HTR-8/SVneo (cell line): ENCODE results near the gene CADM1.

ENCODE experiments used
- DNase-seq: peaks from one replicate; pipeline ENCODE4 v3.0.0; 2011; ENCODE audit warnings: low spot score, mixed read lengths; ENCODE audit not compliant: insufficient read length
- FAIRE-seq: peaks from 2 replicates; lab custom pipeline; 2011; peaks lifted over from hg19 to GRCh38; lab: Jason Lieb, UNC

The CADM1 gene

DNA sequence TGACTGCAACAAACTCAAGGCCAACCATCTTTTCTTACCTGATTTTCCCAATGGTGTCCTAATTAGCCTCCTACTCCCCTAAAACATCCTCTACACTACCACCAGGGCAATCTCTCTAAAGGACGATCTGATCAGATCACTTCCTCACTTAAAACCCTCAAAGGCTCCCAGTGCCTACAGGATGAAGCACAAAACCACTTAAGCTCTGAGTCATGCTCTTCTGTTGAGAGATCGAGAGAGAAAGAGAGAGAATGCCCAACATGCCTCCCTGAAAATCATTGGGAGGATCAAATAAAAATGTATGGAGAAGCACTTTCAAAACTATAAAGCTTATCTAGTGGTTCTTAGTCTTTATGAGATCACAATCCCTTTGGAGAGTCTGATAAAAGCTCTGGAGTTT lies 171.1 kb downstream of the CADM1 start:
- DNase-seq, result no peak
- FAIRE-seq, result no peak

DNA sequence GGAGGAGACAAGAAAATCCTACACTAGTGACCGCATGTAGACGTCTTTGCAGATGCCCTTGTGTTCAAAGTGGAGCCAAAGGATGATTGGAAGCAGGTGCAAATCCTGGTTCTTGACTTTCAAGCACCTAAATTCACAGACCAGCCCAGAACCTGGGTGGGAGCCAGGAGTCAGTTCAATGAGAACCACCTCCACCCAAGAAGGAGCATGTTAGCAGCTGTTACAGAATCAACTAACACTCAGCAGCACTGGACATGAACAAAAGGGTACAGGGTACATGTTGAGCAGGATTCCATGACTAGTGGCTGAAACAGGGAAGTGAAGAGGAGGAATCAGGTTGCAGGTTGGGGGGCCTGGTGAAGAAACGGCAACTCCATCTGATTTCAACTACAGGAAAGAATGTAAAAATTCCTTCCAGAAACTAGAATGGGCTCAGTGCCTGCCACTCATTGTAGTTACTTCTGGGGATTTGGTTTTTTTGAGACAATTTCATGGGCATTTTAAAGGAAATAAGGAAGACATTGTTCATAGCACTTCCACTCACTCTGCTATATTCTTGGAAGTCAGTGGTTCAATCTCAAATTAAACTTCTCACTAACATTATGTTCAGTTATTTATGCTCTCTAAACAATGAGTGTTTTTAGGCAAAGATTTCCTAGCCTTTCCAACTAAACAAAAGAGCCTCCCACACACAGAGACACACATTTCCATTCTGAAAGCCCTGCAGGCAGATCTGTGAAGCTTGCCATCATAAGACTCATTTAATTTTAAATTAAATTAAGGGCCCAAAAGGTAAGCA lies 173.3 kb downstream of the CADM1 start:
- FAIRE-seq (no peak), DNase-seq (no peak)

DNA sequence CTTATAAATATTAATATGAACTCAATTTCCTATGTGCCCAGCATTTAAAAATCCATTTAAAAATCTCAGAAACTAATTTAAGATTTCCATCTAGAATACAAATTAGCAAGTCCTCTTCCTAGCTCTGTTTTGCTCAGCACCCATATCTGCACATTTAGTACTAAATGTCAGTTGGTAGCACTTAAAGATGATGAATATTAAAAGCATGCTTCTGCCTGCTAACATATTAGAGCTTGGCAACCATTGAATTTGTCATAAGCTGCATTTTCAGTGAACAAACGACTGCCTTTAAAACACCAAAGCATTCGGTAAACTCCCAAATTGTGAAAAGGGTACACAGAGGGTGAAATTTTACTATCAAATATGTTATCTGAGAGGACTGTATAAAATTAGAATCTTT lies 177.7 kb downstream of the CADM1 start:
- DNase-seq (no peak), FAIRE-seq (no peak)

DNA sequence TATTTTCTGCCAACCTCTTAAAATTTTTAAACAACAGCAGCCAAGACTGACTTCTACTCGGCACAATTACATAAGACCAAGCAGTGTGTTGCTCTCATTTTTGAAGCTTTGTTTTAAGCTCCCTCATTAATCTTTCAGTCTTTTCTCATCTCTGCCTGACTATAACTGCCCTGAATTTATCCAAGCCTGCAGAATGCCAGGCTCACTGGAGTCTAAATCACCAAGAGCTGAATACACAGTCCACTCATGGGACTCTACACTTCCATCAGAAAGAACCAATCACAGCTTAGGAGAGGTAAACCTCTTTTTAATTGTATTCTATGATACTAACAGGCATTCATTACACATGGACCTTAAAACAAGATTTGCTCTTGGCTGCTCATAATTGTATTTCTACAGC lies 178.7 kb downstream of the CADM1 start:
- DNase-seq (no peak), FAIRE-seq (no peak)

DNA sequence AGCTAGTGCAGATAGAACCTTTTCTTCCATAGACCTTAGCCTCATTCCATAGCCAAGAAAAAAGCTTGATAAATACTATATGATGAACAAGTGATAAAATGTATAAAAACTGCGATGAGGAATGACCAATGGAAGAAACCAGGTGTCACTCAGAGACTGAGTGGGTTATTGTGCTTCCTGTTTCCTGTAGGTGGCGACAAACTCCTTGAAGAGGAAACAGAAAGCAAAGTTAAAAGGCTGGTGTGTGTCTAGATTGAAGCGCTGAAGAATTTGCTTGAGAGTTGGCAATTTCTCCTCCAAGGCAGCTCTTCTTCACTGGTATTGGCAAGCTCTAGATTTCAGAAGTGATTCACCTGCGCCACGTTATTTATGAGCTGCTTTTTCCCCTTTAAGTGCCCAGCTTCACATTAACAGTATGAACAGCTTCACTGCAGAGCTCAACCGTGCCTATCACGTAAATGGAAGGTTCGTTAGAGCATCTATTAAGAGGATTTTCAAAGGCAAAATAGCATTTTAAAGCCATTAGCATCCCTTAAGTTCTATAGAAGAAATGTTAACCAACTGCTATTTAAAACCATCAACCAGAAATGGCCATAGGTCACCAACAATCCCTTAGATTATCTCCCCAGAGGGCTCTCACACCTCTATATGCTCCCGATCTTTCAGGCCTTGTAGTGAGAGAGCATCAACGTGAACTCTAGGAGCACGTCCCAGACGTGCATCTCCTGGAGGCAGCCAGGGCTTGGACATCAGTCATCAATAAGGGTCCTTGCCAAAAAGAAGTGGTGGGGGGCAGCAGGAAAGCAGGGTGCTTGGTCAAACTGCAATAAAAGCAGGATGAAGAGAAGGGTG lies 179.4 kb downstream of the CADM1 start:
- peak; percentile 41 for DNase-seq
- FAIRE-seq, result no peak

DNA sequence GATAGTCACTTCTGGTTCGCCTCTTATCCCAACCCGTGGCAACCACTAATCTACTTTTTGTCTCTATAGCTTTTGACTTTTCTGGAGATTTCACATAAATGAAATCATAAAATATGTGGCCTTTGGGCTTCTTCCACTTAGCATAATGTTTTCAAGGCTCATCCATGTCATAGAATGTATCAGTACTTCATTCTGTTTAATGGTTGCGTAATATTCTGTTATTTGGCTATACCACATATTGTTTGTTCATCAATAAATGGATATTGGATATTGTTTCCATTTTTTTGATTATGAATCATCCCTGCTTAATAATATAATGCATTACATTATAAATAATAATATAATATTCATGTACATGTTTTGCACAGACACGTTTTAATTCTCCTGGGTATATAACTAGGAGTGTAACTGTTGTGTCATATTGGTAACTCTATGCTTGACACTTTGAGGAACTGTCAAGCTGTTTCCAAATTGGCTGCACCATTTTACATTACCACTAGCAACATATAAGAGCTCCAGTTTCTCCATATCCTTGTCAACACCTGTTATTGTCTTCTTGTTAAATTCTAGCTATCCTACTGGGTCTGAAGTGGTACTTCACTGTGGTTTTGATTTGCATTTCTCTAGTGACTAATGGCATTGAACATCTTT lies 181.5 kb downstream of the CADM1 start:
- DNase-seq (no peak), FAIRE-seq (no peak)

DNA sequence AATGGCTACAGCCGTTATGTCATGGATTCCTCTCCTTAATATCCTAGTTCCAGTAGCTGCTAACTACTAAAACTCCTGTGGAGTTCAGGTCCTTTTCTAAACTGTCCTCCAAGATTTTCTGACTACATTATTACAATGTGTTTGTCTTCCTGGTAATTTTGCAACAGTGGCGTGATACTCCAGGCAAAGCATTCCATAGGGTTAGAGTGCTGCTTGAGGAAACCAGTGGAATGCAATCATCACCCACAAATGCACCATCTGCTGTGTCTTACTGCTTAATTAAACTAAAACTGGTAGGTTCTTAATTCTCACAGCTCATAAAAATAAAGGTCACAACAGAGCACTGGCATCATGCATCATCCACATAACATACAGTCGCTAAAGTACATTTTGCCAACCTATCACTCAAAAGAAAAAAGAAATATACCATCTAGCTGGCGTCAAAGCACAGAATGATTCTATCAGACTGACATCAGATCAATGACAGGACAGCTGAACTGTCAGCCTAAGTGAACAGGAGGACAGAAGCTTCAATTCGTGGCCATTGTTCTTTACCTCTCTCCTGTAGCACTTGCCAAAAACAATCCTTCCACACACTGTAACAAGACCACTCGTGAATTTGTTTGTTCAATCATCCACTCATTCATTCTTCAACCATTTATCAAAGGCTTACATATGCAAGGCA lies 182.5 kb downstream of the CADM1 start:
- no peak for FAIRE-seq
- no peak for DNase-seq

DNA sequence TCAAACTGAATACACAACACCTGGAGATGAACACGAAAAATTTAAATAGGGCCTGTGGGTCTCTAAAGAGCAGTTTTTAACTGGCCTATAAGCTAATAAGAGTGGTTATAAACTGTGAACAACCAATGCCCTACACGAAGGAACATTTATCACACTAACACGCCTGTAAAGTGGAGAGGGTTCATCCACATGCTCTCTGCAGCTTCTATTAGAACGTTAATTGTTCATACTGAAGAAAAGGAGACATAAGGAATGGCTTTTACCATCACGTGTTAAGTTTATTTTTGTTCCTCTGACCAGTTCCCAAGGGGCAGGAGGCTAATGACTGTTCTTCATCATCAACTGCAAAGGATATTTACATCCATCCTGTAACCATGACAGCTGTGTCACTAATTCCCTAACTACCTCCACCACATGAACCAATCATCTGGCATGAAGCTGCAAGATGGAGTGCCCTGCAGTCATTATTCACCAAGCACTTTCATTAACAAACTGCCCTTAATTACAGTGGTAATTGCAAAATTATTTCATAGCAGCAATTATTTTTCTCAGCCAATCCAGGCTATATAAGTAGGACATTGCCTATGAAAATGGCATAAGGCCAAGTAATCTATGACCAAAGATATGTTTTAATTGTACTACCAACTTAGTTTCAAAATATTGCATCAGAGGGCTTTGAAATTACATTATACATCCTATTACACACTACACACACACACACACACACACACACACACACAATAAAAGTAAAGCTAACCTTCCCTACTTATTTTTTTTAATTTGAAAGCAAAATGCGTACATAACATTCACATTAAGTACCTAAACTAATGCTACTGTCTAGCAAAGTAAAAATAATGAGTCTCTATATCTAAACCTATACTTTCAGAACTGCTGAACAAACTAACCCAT lies 186.7 kb downstream of the CADM1 start:
- DNase-seq (no peak), FAIRE-seq (no peak)

DNA sequence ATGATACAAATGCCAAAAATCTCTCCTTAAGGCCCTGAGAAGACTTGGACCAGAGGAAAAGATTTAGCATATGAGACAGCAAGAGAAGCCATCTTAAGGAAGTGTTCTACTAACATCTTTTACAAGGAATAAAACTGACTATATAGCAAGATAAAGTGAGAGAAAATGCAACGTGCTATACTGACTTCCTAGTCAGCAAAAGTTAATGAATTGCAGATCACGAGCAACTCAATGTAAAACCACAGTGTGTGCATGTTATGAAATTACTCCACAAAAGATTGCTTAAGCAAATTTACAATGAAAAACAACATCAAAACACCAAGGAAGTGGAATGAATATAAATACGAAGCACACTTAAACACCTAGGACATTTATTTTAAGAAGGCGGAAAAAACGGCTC lies 187.5 kb downstream of the CADM1 start:
- DNase-seq (no peak), FAIRE-seq (no peak)

DNA sequence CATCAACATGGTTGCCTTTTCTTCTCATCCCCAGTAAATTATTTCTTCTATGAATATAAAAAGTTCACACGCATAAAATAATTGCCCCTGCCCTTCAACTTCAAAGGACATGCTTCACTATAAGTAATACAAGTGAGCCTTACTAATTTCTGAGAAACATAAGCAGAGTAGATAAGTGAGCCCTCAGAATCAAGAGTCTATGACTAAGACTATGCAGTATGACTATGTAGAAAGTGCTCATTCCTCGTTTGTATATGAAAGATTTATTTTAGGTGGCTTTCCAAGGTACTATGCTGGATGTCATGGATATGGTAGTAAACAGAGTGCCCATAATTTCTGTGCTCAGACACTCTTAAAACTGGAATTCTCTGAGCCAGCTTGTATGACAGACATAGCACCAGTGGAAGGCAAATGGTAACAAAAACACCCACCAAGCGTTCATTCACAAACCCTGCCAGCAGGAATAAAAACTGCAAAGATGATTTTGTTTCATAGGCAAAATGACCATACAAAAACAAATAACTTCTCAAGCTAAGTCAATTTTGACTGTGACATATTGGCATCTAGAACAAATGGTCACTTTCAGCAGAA lies 189.8 kb downstream of the CADM1 start:
- DNase-seq, result no peak
- FAIRE-seq, result no peak

DNA sequence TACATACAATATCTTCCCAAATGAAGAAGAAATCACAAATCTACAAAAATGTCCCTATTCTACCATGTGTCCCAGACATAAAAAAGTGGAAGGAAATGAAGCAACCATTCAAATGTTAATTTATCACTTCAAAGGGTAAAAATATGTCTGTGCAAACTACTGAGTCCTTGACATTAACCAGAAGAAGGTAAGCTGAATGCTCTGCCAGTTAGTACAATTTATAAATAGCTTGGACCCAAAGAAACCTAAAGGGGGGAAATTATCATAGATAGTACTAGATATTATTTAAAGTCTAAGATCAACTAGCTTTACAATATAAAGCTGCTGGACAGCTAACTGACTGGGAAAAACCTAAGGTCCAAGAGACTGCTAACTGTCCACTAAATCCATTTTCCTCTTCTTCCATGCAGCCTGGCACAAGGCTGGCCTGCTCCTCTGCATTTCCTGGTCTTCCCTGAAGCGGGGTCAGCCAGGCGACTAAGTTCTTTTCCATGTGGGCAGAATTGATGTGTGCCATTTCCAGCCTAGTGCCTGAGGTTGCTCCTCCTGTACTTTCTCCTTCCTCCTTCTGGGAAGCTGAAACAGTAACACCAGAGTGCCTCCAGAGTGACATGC lies 190.9 kb downstream of the CADM1 start:
- DNase-seq (no peak), FAIRE-seq (no peak)

DNA sequence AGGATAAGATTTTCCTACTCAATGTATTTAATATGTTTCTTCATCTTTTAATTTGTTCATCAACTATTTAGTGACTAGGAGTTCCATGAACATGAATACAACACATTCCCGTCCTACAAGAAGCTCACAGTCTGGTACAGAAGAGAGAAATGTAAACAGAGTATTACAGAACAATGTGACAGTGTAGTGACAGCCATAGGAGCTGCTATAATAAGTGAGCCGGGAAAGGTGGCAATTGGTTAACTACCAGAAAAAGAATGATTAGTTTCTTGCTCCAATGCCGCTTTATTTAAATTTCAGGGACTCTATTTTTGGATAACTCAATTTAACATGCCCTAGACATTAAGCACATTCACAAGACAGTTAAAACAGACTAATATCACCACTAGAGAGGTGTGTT lies 192.3 kb downstream of the CADM1 start:
- DNase-seq (no peak), FAIRE-seq (no peak)

DNA sequence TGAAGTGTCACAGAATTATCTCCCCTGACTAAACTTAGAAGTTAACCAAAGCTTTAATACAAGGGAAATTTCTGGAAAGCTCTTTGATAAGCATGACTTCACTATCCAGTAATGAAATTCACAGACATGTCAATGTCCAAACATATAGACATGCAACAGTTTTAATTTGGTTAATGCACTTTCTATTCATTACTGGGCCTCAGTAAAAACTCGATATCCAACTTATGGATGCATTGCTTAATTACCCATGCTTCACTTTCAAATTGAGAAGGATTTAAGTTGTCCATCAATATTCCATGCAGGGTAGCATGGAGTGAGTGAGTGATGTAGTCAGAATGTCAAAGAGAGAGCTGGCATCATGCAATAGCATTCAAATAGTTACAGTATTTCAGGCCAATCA lies 197.5 kb downstream of the CADM1 start:
- DNase-seq, result no peak
- FAIRE-seq, result no peak

DNA sequence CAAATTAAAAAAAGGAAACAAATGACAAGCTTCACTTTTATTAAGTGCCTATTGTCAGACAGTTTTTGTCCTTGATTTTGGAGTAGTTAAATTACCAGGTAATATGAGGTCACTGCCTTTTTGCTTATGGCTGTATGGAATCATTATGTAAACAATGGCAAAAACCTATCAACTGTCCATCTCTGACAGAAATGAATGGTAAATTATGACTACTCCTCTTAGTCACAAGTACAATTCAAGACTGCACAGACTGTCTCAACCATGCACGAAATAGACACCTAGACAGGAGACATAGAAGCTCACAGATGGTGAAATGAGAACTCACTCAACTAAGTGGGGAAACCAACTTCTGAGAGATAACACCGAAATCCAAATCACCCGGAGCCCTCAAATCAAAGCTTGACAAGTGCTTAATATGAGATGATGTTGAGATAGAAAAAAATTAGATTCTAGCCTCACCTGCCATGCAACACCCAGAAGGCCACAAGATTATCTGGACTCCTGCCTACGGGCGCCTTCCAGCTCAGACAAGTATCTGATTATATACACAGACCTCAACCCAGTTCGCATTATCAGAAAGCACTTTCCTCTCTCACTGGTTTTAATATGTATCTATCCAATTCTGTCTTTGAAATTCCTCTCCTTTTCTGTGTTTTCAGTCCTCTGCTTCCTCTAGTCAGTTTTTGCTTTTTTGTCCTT lies 199.3 kb downstream of the CADM1 start:
- DNase-seq (no peak), FAIRE-seq (no peak)

DNA sequence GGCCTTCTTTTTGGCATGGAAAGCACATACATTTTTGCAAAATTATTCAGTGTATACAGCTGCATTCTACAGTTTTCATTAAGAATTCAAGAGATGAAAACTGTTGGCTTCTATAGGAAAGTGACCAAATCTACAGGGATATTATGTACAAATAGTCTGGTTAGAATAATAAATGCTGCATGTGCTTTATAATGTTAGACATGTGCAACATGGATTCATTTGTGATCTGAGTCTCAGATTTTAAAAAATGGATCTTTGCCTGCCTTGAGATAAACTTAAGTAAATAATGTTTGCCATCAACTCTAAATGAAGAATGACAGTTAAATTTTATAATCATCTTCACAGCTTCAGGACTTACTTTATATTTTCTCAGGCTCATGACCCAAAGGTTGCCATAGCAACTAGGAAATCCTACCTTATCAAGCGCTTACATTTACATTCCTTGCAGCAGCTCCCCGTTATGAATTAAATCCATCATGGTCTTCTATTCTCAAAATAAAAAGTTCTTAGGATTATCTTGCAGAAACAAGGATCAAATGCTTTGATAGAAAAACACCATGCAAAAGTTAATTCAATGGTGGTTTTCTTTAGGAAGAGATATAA lies 200.2 kb downstream of the CADM1 start:
- no peak for FAIRE-seq
- DNase-seq, result no peak

DNA sequence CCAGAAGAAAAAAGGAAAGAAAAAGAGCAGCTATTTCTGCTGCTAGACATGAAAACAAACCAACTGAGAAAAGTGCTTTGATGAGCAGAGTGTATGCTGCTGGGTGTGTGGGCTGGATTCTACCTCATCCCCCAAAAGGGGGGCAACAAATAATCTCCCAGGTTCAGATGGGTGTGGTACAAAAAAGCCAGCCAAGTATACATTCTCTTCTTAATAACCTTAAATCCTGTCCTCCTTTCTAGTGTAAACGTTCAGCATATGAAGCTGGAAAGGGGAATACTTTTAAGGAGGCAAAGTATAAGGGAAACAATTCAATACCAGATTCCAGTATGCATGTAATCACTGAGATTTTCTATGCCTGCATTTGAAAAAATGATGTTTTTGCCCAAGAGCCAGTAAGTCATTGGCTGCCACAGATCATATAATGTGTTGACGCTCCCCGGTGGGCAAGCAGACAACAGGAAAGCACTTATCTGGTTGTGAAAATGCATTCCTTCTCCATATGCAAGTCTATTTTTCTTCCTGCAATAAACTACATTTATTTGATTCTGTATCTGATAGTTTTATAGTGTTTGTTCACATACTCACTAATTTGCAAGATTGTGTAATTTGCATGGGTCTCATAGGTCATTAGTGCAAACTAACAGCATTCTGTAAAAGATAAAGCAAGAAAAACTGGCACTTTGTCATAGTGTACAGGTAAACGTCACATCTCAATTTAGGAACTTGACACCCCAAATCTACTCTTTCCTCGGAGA lies 201.1 kb downstream of the CADM1 start:
- FAIRE-seq (no peak), DNase-seq (no peak)
